Lung (tissue), 12 donors: ENCODE data around the gene MSLN. TPM values are rescaled to one million over a fixed set of nuclear protein-coding genes. Genes with fewer than 3 reads are reported as not detected.

ENCODE experiments used
- ATAC-seq: fragments of 200-7000 bp; cut with Tn5 transposase; one replicate; pipeline ENCODE4 v1.9.1; 2020; ENCODE audit warnings: moderate number of reproducible peaks; ENCODE audit not compliant: insufficient read depth, low FRiP score
- DNase-seq, 3 donors: peaks; one replicate each; pipeline ENCODE4 v3.0.0-alpha.2; 2013 to 2017
- H3K27ac ChIP-seq, 2 donors: one replicate each; pipeline ENCODE4 v1.5.1; 2013; ENCODE audit warnings: mild to moderate bottlenecking in 2 of 2, moderate library complexity in 2 of 2, control low read depth in 1 of 2, inconsistent platforms in 1 of 2, low read depth in 1 of 2, low read length in 1 of 2
- H3K27me3 ChIP-seq, 3 donors: one replicate each; pipeline ENCODE4 v1.5.1; 2013; ENCODE audit warnings: low read length in 2 of 3; ENCODE audit not compliant: control insufficient read depth in 3 of 3, insufficient read depth in 3 of 3
- H3K36me3 ChIP-seq, 4 donors: one replicate each; pipeline ENCODE4 v1.5.1; 2013; ENCODE audit warnings: low read length in 4 of 4, mild to moderate bottlenecking in 1 of 4, moderate library complexity in 1 of 4; ENCODE audit not compliant: control insufficient read depth in 4 of 4, insufficient read depth in 4 of 4
- H3K4me1 ChIP-seq, 5 donors: one replicate each; pipeline ENCODE4 v1.5.1; 2013; ENCODE audit warnings: low read length in 5 of 5, mild to moderate bottlenecking in 2 of 5, moderate library complexity in 1 of 5; ENCODE audit not compliant: control insufficient read depth in 5 of 5, insufficient read depth in 5 of 5
- H3K4me3 ChIP-seq: one replicate; pipeline ENCODE4 v1.5.1; 2013; ENCODE audit warnings: mild to moderate bottlenecking, control low read depth, moderate library complexity
- H3K9ac ChIP-seq, 2 donors: one replicate each; pipeline ENCODE4 v1.5.1; 2013; ENCODE audit warnings: low read length in 2 of 2, control low read depth in 1 of 2; ENCODE audit not compliant: insufficient read depth in 1 of 2
- H3K9me3 ChIP-seq, 4 donors: one replicate each; pipeline ENCODE4 v1.5.1; 2013; ENCODE audit warnings: low read length in 3 of 4, mild to moderate bottlenecking in 1 of 4, moderate library complexity in 1 of 4; ENCODE audit not compliant: control insufficient read depth in 4 of 4, insufficient read depth in 3 of 4
- CTCF ChIP-seq: IDR thresholded peaks from 2 replicates; pipeline ENCODE4 v1.5.1; 2012; ENCODE audit warnings: mild to moderate bottlenecking; ENCODE audit errors: control extremely low read depth, extremely low read depth
- WGBS, 2 donors: extraction: QIAGEN DNeasy Blood & Tissue Kit; methylation state at CpG; one replicate each; pipeline ENCODE4 v1.1.7; 2013; 5-methylcytosine and 5-hydroxymethylcytosine counted together
- polyA plus RNA-seq, 2 donors: library from polyadenylated mRNA; stranded (reverse); fragments of 200-250 nt; gene quantifications; one replicate each; pipeline ENCODE4 v1.2.1, GENCODE V29; 2013
- total RNA-seq, 2 donors: library from RNA; depleted of rRNA in 1 of 2; stranded (reverse); fragments of >200 nt in 1 of 2; gene quantifications; one replicate each; pipeline ENCODE4 v1.2.1, GENCODE V29; 2014 to 2021
- donor health status: control.
- donor health status: control.
- donor health status: Bipolar disorder and iron deficiency.
- donor health status: healthy.
- donor health status: DM: yes; HTN: yes; CAD: no.

MSLN gene
- total and polyA plus RNA-seq, 4 donors: 98.8 to 155 (median 120) TPM

- Histone ChIP-seq H3K4me3 (peak overlapping the region; percentile 38), H3K36me3 (no peaks in the 10 kb centered on the region), H3K27ac (peak overlapping the region; percentile 30 to 32), H3K4me1 (peaks cover 0 to 6% (median 2%) of the 10 kb centered on the region in 5 donors), H3K27me3 (peaks cover 0 to 14% (median 4%) of the 10 kb centered on the region in 3 donors), H3K9me3 (peaks cover 0 to 7% (median 1%) of the 10 kb centered on the region in 4 donors), H3K9ac (peak overlapping the region in 1 of 2 donors; percentile 68)
- ATAC-seq (no peak), DNase-seq (no peak)
- TF ChIP-seq CTCF: no peak
- 32 to 41% methylated on average over 19 of the region's 19 CpGs for WGBS, 2 donors
Measured at GRCh38 chr16:808085-808386, 47.5 kb downstream of the MSLN start.

GRCh38 chr16:813204-813915 is 52.8 kb downstream of the MSLN start:
- peaks cover 0 to 12% (median 1%) of the 10 kb centered on the region in 4 donors for H3K9me3 ChIP-seq
- ATAC-seq (no peak), DNase-seq (peak in 2 of 3 donors; percentile 35 to 38)
- 10 to 15% methylated on average over 64 to 67 of the region's 67 CpGs for WGBS, 2 donors
- peaks cover 3 to 28% (median 24%) of the 10 kb centered on the region in 3 donors for H3K27me3 ChIP-seq
- peak; percentile 26 for TF ChIP-seq CTCF
- H3K9ac ChIP-seq: no peak overlapping the region
- H3K4me1 ChIP-seq: peaks cover 0 to 4% (median 1%) of the 10 kb centered on the region in 5 donors
- no peak overlapping the region for H3K4me3 ChIP-seq
- no peaks in the 10 kb centered on the region for H3K36me3 ChIP-seq
- no peak overlapping the region for H3K27ac ChIP-seq

- H3K9me3 ChIP-seq: peaks cover 0 to 12% (median 2%) of the 10 kb centered on the region in 4 donors
Measured at GRCh38 chr16:813916-814412, 53.4 kb downstream of the MSLN start.

More at GRCh38 chr16:813916-814412, 53.4 kb downstream of the MSLN start:
- DNase-seq: no peak
- no peak for ATAC-seq
- no peak overlapping the region for H3K9ac ChIP-seq
- no peak overlapping the region for H3K4me3 ChIP-seq
- no peak for TF ChIP-seq CTCF
- H3K4me1 ChIP-seq: peaks cover 0 to 3% (median 0%) of the 10 kb centered on the region in 5 donors
- H3K36me3 ChIP-seq: no peaks in the 10 kb centered on the region
- peaks cover 3 to 33% (median 28%) of the 10 kb centered on the region in 3 donors for H3K27me3 ChIP-seq
- H3K27ac ChIP-seq: no peak overlapping the region
- WGBS, 2 donors: 62 to 67% methylated on average over 22 of the region's 22 CpGs
